ENCODE measurements around the gene ZBTB42.

Gene ZBTB42

GRCh38 chr14:104782808-104783139 lies 18.1 kb upstream of the ZBTB42 start:
- no peak for DNase-seq (ENCODE audit: low spot score)

- no peak for DNase-seq (ENCODE audit: low spot score)
These were observed 17.2 kb upstream of the ZBTB42 start for GRCh38 chr14:104783484-104784217.

- no peak for DNase-seq (ENCODE audit: low spot score)
These were observed 16.7 kb upstream of the ZBTB42 start for GRCh38 chr14:104784218-104784568.

GRCh38 chr14:104784846-104785707 lies 15.8 kb upstream of the ZBTB42 start:
- no peak for DNase-seq (ENCODE audit: low spot score)

GRCh38 chr14:104785708-104786080 lies 15.2 kb upstream of the ZBTB42 start:
- no peak for DNase-seq (ENCODE audit: low spot score)

GRCh38 chr14:104786091-104786586 lies 14.8 kb upstream of the ZBTB42 start:
- DNase-seq (ENCODE audit: low spot score) = no peak

- DNase-seq (ENCODE audit: low spot score) = no peak
These were observed 13.9 kb upstream of the ZBTB42 start for GRCh38 chr14:104786726-104787675.

GRCh38 chr14:104787736-104788135 lies 13.2 kb upstream of the ZBTB42 start:
- no peak for DNase-seq (ENCODE audit: low spot score)

GRCh38 chr14:104788161-104788818 lies 12.6 kb upstream of the ZBTB42 start:
- DNase-seq (ENCODE audit: low spot score) = no peak

GRCh38 chr14:104788873-104789663 lies 11.8 kb upstream of the ZBTB42 start:
- DNase-seq (ENCODE audit: low spot score) = no peak

- no peak for DNase-seq (ENCODE audit: low spot score)
These were observed 10.9 kb upstream of the ZBTB42 start for GRCh38 chr14:104789752-104790743.

GRCh38 chr14:104791425-104791824 lies 9.5 kb upstream of the ZBTB42 start:
- no peak for DNase-seq (ENCODE audit: low spot score)

- DNase-seq (ENCODE audit: low spot score) = no peak
These were observed 8.6 kb upstream of the ZBTB42 start for GRCh38 chr14:104792101-104792884.

- DNase-seq (ENCODE audit: low spot score) = no peak
These were observed 7.8 kb upstream of the ZBTB42 start for GRCh38 chr14:104792945-104793702.

- no peak for DNase-seq (ENCODE audit: low spot score)
These were observed 7.3 kb upstream of the ZBTB42 start for GRCh38 chr14:104793703-104793959.

GRCh38 chr14:104794099-104794498 lies 6.8 kb upstream of the ZBTB42 start:
- DNase-seq (ENCODE audit: low spot score) = peak; percentile 51

- no peak for DNase-seq (ENCODE audit: low spot score)
These were observed 6.3 kb upstream of the ZBTB42 start for GRCh38 chr14:104794631-104794992.

GRCh38 chr14:104794993-104795780 lies 5.7 kb upstream of the ZBTB42 start, which contains the start of gene AKT1:
Gene AKT1, minus strand, starts transcription at chr14:104795748. Its CDS starts 3,105 bp downstream, at chr14:104792643.
- no peak for DNase-seq (ENCODE audit: low spot score)
